GM12801 (cell line): ENCODE measurements around the gene ZC2HC1C.

Experiments used
- CTCF ChIP-seq: IDR thresholded peaks from one replicate; pipeline ENCODE4 v1.5.1; 2011; ENCODE audit warnings: control low read depth; ENCODE audit not compliant: insufficient read length; ENCODE audit errors: extremely low read depth

Gene ZC2HC1C

GRCh38 chr14:75040507-75040906, 28.9 kb upstream of the ZC2HC1C start:
- TF ChIP-seq CTCF: no peak

- TF ChIP-seq CTCF: no peak
These were observed 28.5 kb upstream of the ZC2HC1C start for GRCh38 chr14:75040959-75041358.

GRCh38 chr14:75041613-75042012, 27.8 kb upstream of the ZC2HC1C start:
- TF ChIP-seq CTCF: no peak

- no peak for TF ChIP-seq CTCF
These were observed 27.4 kb upstream of the ZC2HC1C start for GRCh38 chr14:75042035-75042434.

GRCh38 chr14:75044322-75044721, 25.1 kb upstream of the ZC2HC1C start:
- TF ChIP-seq CTCF: no peak

GRCh38 chr14:75044752-75045151, 24.7 kb upstream of the ZC2HC1C start:
- TF ChIP-seq CTCF: no peak

- TF ChIP-seq CTCF: no peak
These were observed 23.2 kb upstream of the ZC2HC1C start for GRCh38 chr14:75046275-75046674.

- TF ChIP-seq CTCF: no peak
These were observed 22.5 kb upstream of the ZC2HC1C start for GRCh38 chr14:75046899-75047298.
